Measurements from ENCODE around the gene IL17RE.
"Not testable (repeated sequence)": the region's sequence is repeated elsewhere in the genome, so short reads cannot be mapped to it uniquely, and the experiment has no call there.

IL17RE gene

GRCh38 chr3:9902372-9903237, at the start of gene IL17RE:
TSS of gene IL17RE (plus strand) at chr3:9902848. CDS start at chr3:9902933, 85 bp downstream.
- no peak for DNase-seq

- not testable (repeated sequence) for DNase-seq
These were observed 48.2 kb upstream of the IL17RE start for GRCh38 chr3:9854291-9854940.

- no peak for DNase-seq
These were observed 47.1 kb upstream of the IL17RE start for GRCh38 chr3:9855594-9855993.

- no peak for DNase-seq
These were observed 43.1 kb upstream of the IL17RE start for GRCh38 chr3:9859530-9860025.

- no peak for DNase-seq
These were observed 41.4 kb upstream of the IL17RE start for GRCh38 chr3:9861201-9861600.

GRCh38 chr3:9861626-9862130, 41.0 kb upstream of the IL17RE start:
- no peak for DNase-seq

- peak; percentile 50 for DNase-seq
These were observed 40.1 kb upstream of the IL17RE start for GRCh38 chr3:9862391-9863057.

GRCh38 chr3:9863058-9863772, 39.4 kb upstream of the IL17RE start:
- no peak for DNase-seq

- DNase-seq, result no peak
These were observed 38.3 kb upstream of the IL17RE start for GRCh38 chr3:9864200-9864927.

GRCh38 chr3:9865125-9865637, 37.5 kb upstream of the IL17RE start:
- DNase-seq, result not testable (repeated sequence)

GRCh38 chr3:9866639-9867038, 36.0 kb upstream of the IL17RE start:
- DNase-seq, result no peak

GRCh38 chr3:9867106-9867505, 35.5 kb upstream of the IL17RE start:
- DNase-seq, result no peak

- DNase-seq, result no peak
These were observed 32.7 kb upstream of the IL17RE start for GRCh38 chr3:9869955-9870354.

GRCh38 chr3:9870978-9871377, 31.7 kb upstream of the IL17RE start:
- no peak for DNase-seq

- not testable (repeated sequence) for DNase-seq
These were observed 30.6 kb upstream of the IL17RE start for GRCh38 chr3:9872067-9872466.

- no peak for DNase-seq
These were observed 27.2 kb upstream of the IL17RE start for GRCh38 chr3:9875448-9875847.

GRCh38 chr3:9876255-9876654, 26.4 kb upstream of the IL17RE start:
- DNase-seq, result not testable (repeated sequence)

GRCh38 chr3:9876991-9877390, 25.7 kb upstream of the IL17RE start:
- DNase-seq, result no peak

- no peak for DNase-seq
These were observed 23.9 kb upstream of the IL17RE start for GRCh38 chr3:9878700-9879099.

- DNase-seq, result no peak
These were observed 22.7 kb upstream of the IL17RE start, which contains the start of gene CIDEC for GRCh38 chr3:9879830-9880549. TSS of gene CIDEC (minus strand) at chr3:9880253. CDS start at chr3:9878486, 1,767 bp downstream.

- DNase-seq, result no peak
These were observed 21.2 kb upstream of the IL17RE start for GRCh38 chr3:9881441-9881840.

Data from activated T-cell treated with anti-CD3 and anti-CD28 coated beads, Interleukin-2, amount 50 U/mL, for 1 hour (primary cell).